Measurements from ENCODE around the gene TNFRSF17. TPM values are rescaled to one million over a fixed set of nuclear protein-coding genes. Genes with fewer than 3 reads are reported as not detected.

The TNFRSF17 gene
- total RNA-seq, 1 donor from 2014 or later, result not detected

DNA sequence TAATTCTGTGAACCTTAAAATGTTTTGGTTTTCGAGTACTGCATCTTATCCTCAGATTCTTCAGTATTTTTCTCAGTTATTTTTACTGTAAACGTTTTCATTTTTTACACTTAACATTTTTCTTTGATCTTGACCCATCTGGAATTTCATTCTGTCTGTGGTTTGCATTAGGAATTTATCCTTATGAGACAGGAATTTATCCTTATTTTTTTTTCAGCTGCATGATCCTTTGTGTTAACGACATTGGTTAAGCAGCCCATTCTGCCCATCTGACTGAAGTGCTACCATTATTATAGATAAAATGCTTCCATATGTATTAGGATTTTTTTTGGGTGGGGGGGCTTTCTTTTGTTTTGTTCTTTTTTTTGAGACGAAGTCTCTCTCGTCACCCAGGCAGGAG, 52.5 kb downstream of the TNFRSF17 start:
- Mint-ChIP-seq H3K4me3 (ENCODE audit: unreplicated experiment) (no peak overlapping the region), H3K9me3 (ENCODE audit: unreplicated experiment) (no peaks in the 10 kb centered on the region), H3K36me3 (ENCODE audit: low read depth, unreplicated experiment) (no peaks in the 10 kb centered on the region), H3K27ac (ENCODE audit: unreplicated experiment) (no peak overlapping the region), H3K27me3 (ENCODE audit: unreplicated experiment) (no peaks in the 10 kb centered on the region), H3K4me1 (ENCODE audit: unreplicated experiment) (no peaks in the 10 kb centered on the region)
- no peak for DNase-seq (ENCODE audit: low spot score)
- TF ChIP-seq, protein P1, sequence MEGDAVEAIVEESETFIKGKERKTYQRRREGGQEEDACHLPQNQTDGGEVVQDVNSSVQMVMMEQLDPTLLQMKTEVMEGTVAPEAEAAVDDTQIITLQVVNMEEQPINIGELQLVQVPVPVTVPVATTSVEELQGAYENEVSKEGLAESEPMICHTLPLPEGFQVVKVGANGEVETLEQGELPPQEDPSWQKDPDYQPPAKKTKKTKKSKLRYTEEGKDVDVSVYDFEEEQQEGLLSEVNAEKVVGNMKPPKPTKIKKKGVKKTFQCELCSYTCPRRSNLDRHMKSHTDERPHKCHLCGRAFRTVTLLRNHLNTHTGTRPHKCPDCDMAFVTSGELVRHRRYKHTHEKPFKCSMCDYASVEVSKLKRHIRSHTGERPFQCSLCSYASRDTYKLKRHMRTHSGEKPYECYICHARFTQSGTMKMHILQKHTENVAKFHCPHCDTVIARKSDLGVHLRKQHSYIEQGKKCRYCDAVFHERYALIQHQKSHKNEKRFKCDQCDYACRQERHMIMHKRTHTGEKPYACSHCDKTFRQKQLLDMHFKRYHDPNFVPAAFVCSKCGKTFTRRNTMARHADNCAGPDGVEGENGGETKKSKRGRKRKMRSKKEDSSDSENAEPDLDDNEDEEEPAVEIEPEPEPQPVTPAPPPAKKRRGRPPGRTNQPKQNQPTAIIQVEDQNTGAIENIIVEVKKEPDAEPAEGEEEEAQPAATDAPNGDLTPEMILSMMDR (IDR thresholded peaks at IDR 0.05; ENCODE audit: unreplicated experiment), result no peak

Other genes starting within 250 kb of the TNFRSF17 start
- gene TXNDC11, start 222.4 kb upstream of the TNFRSF17 start, total RNA-seq (ENCODE audit: unreplicated experiment), result 19.6 TPM
- gene ZC3H7A, start 168.0 kb upstream of the TNFRSF17 start, total RNA-seq (ENCODE audit: unreplicated experiment), result 84.7 TPM
- 86.9 TPM for gene RSL1D1, start 113.7 kb upstream of the TNFRSF17 start, total RNA-seq (ENCODE audit: unreplicated experiment)
- 99.8 TPM for gene GSPT1, start 49.3 kb upstream of the TNFRSF17 start, total RNA-seq (ENCODE audit: unreplicated experiment)
- 4.4 TPM for gene NPIPB2, start 23.2 kb upstream of the TNFRSF17 start, total RNA-seq (ENCODE audit: unreplicated experiment)
- 21.6 TPM for gene SNX29, start 11.5 kb downstream of the TNFRSF17 start, total RNA-seq (ENCODE audit: unreplicated experiment)